ENCODE data around the gene ADGRD1.

Gene ADGRD1

DNA sequence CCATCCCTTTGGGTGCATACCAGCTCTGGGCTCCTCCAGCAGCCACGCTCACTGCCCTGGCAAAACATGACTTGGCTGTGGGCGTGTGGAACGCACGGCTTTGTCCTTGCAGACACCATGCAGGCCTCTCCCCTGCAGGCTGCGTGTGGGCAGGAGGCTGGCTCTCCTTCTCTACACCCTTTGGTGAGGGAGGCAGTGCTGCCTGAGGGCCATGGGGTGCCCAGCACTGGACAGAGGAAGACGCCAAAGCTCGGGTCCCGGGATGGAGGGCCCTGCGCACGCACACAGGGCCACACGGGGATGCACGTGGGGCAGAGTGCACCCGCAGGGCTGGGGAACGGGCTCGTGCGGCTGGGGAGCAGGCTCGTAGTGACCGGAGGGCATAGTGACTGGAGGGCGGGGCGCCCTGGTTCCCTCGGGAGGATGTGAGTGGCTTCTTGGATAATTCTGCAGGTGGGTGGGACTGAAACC lies 89.7 kb downstream of the ADGRD1 start:
- H3K4me1 ChIP-seq (ENCODE audit: insufficient read depth, low read length): no peaks in the 10 kb centered on the region
- peaks cover 32% of the 10 kb centered on the region for H3K27me3 ChIP-seq (ENCODE audit: insufficient read depth, low read length)
- H3K9me3 ChIP-seq (ENCODE audit: low read length): no peaks in the 10 kb centered on the region
- no peak overlapping the region for H2AFZ ChIP-seq (ENCODE audit: low read depth, low read length)
- no peak overlapping the region for H3K4me3 ChIP-seq (ENCODE audit: low read length)
- H3K36me3 ChIP-seq (ENCODE audit: insufficient read depth, low read length): no peaks in the 10 kb centered on the region

DNA sequence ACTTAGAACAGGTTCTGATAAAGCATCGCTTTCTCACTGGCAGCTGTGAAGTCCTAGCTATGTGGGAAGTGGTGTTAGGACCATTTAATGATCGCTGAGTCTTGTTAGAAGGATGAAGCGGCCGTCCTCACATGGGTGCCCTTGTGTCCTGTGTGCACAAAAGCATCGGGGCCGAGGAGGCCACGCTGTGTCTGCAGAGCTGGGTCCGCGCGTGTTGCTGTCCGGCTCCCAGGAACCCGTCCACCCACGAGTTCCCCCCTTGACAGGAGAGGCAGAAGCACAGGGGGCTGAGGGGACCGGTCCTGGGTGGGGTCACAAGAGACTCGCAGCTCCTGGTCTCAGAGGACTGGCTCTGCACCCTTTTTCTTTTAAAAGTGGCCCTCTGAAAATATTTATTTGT lies 90.4 kb downstream of the ADGRD1 start:
- Histone ChIP-seq H3K4me1 (ENCODE audit: insufficient read depth, low read length) (no peaks in the 10 kb centered on the region), H3K36me3 (ENCODE audit: insufficient read depth, low read length) (no peaks in the 10 kb centered on the region), H3K27me3 (ENCODE audit: insufficient read depth, low read length) (peaks cover 32% of the 10 kb centered on the region), H3K9me3 (ENCODE audit: low read length) (no peaks in the 10 kb centered on the region), H3K4me3 (ENCODE audit: low read length) (no peak overlapping the region), H2AFZ (ENCODE audit: low read depth, low read length) (no peak overlapping the region)

DNA sequence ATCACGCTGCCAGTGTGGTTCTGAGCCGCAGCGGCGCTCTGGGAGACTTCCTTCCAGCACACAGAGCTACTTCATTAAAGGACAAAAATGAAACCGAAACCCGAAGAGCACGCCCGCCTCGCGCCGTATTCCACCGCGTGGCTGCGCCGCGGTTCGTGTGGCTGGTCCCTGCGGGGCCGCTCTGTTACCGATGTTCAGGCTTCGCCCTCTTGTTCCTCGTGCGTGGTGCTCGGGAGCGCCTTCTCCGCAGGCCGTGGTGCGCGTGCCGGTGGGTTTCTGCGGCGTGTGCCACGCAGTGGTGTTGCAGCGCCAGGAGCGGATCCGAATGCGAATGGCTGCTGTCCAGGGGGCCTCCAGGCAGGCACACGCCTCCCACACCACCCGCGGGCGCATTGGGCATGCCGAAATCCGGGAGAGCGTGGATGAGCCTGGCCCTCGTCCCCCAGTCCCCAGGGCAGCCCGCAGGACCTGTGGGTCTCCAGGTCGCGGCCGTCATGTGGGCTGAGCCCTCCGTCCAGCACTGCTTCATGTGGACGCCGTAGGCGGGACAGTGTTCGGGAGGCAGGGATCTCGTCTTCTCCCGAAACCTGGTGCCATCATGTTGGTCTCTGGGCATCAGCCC lies 91.2 kb downstream of the ADGRD1 start:
- Histone ChIP-seq H3K9me3 (ENCODE audit: low read length) (no peaks in the 10 kb centered on the region), H3K27me3 (ENCODE audit: insufficient read depth, low read length) (peaks cover 32% of the 10 kb centered on the region), H3K4me3 (ENCODE audit: low read length) (no peak overlapping the region), H3K36me3 (ENCODE audit: insufficient read depth, low read length) (no peaks in the 10 kb centered on the region), H3K4me1 (ENCODE audit: insufficient read depth, low read length) (no peaks in the 10 kb centered on the region), H2AFZ (ENCODE audit: low read depth, low read length) (no peak overlapping the region)

DNA sequence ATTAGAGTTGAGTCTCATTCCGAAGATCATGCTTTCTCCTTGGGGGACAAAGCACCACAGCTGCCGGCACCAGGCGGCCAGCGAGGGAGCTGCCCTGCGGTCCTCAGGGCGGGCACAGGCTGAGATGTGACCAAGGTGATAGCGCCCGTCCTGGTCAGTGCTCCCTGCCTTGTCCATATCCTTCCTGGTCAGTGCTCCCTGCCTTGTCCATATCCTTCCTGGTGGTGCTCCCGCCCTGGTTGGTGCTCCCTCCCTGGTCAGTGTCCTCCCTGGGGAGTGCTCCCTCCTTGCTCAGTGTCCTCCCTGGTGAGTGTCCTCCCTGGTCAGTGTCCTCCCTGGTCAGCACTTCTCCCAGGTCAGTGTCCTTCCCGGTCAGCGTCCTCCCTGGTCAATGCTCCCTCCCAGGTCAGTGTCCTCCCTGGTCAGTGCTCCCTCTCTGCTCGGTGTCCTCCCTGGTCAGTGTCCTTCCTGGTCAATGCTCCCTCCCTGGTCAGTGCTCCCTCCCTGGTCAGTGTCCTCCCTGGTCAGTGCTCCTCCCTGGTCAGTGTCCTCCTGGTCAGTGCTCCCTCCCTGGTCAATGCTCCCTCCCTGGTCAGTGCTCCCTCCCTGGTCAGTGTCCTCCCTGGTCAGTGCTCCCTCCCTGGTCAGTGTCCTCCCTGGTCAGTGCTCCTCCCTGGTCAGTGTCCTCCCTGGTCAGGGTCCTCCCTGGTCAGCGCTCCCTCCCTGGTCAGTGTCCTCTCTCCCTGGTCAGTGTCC lies 92.2 kb downstream of the ADGRD1 start:
- H3K9me3 ChIP-seq (ENCODE audit: low read length): no peaks in the 10 kb centered on the region
- H3K4me3 ChIP-seq (ENCODE audit: low read length): no peak overlapping the region
- no peak overlapping the region for H2AFZ ChIP-seq (ENCODE audit: low read depth, low read length)
- H3K36me3 ChIP-seq (ENCODE audit: insufficient read depth, low read length): no peaks in the 10 kb centered on the region
- H3K27me3 ChIP-seq (ENCODE audit: insufficient read depth, low read length): peaks cover 25% of the 10 kb centered on the region
- no peaks in the 10 kb centered on the region for H3K4me1 ChIP-seq (ENCODE audit: insufficient read depth, low read length)

DNA sequence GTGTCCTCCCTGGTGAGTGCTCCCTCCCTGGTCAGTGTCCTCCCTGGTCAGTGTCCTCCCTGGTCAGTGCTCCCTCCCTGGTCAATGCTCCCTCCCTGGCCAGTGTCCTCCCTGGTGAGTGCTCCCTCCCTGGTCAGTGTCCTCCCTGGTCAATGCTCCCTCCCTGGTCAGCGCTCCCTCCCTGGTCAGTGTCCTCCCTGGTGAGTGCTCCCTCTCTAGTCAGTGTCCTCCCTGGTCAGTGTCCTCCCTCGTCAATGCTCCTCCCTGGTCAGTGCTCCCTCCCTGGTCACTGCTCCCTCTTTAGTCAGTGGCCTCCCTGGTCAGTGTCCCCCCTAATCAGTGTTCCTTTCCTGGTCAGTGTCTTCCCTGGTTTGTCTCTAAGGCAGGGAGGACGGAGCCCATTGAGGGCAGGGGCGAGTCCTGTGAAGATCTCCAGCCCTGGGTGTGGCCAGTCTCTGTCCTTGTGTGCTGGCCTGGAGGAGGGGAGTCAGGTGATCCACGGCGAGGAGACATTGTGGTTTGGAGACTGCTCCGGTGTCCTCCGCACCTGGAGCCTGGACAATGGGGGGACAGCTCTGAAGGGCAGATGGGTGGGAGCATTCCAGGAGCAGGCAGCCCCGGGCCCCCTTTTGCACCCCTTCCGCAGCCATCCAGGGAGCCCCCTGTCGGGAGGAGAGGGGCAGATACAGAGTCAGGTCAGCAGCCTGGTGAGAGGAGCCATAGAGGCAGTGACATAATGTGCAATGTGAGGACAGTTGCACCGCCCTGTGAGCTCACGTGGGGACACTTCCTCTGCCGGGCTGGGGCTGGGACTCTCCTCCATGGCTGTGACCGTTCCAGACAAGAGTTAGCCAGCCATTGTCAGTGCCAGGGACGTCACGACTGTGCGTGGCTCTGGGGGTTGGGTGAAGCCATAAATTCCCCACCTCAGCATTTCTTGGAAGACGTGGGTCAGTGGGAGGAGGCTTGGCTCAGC lies 93.4 kb downstream of the ADGRD1 start:
- Histone ChIP-seq H3K36me3 (ENCODE audit: insufficient read depth, low read length) (no peaks in the 10 kb centered on the region), H3K4me1 (ENCODE audit: insufficient read depth, low read length) (no peaks in the 10 kb centered on the region), H2AFZ (ENCODE audit: low read depth, low read length) (no peak overlapping the region), H3K4me3 (ENCODE audit: low read length) (no peak overlapping the region), H3K9me3 (ENCODE audit: low read length) (no peaks in the 10 kb centered on the region), H3K27me3 (ENCODE audit: insufficient read depth, low read length) (peaks cover 16% of the 10 kb centered on the region)

DNA sequence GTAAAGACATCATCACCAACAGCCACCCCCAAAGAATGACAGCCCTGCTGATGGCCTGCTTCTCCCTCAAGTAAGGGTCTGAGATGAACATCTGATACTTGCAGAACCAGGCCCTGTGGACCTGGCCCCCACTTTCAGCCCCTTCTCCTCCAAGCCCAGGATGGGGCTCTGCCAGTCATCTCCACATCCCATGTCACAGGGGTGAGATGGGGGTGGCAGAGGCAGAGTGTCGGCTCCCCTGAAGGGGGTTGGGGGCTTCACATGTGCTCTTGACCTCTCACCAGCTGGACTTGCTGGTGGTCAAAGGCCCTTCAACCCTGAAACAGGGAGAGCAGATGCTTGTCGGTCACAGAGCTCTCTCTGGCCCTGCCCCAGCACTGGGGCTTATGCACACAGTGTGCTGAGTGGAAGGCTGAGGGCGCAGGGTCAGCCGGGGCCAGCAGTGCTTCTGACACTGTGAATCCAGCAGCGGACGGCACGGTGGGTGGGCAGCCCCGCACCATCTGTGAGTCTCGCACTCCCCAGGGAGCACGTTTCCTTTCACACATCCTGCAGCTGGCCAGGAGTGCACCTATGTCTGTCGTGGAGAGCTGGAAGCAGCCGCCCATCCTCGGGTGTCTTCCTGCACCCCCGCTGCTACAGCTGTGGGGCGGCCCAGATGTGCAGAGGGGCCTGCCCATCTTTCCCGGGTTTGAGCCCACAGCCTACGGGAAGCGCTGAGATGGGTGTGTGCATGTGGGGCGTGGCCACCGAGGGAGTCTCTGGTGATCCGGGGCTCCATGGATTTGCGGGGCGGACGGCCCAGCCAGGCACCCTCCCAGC lies 94.3 kb downstream of the ADGRD1 start:
- Histone ChIP-seq H3K4me3 (ENCODE audit: low read length) (no peak overlapping the region), H2AFZ (ENCODE audit: low read depth, low read length) (no peak overlapping the region), H3K9me3 (ENCODE audit: low read length) (no peaks in the 10 kb centered on the region), H3K4me1 (ENCODE audit: insufficient read depth, low read length) (no peaks in the 10 kb centered on the region), H3K27me3 (ENCODE audit: insufficient read depth, low read length) (peaks cover 14% of the 10 kb centered on the region), H3K36me3 (ENCODE audit: insufficient read depth, low read length) (no peaks in the 10 kb centered on the region)

DNA sequence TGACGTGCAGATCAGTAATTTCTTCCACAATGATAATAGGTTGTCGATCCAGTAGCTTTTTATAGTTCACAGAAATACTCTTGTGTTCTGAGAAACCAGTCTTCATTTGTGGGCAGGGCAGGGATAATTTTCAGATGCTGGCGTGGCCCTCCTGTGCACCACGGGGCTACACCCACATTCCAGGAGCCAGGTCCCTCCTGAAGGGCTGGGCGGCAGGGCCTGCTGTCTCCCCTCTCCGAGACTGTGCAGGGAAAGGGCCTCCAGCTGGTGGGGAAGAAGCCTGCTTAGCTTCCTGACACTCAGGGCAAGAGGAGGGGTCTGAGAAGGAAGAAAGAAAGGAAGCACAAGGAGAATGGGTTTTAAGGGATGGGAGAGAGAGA lies 94.9 kb downstream of the ADGRD1 start:
- Histone ChIP-seq H3K4me1 (ENCODE audit: insufficient read depth, low read length) (no peaks in the 10 kb centered on the region), H3K9me3 (ENCODE audit: low read length) (no peaks in the 10 kb centered on the region), H2AFZ (ENCODE audit: low read depth, low read length) (no peak overlapping the region), H3K4me3 (ENCODE audit: low read length) (no peak overlapping the region), H3K27me3 (ENCODE audit: insufficient read depth, low read length) (peaks cover 9% of the 10 kb centered on the region), H3K36me3 (ENCODE audit: insufficient read depth, low read length) (no peaks in the 10 kb centered on the region)

DNA sequence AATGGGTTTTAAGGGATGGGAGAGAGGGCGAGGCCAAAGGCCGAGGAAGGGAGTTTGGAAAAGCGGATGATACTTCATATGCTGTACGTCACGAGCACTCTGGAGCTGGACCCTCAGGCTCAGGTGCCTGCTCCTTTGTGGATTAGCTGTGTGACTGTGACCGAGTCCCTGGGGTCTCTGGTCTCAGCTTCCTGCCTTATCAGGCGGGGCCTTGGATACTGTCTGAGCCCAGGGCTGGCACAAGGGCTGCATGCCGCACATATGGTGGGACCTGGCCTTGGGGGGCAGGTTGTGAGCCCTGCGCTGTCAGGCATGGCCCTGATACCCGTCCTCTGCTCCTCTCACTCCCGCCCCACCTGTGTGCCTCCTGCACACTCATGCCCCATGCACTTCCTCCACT lies 95.3 kb downstream of the ADGRD1 start:
- Histone ChIP-seq H3K27me3 (ENCODE audit: insufficient read depth, low read length) (peaks cover 11% of the 10 kb centered on the region), H3K4me3 (ENCODE audit: low read length) (no peak overlapping the region), H3K36me3 (ENCODE audit: insufficient read depth, low read length) (no peaks in the 10 kb centered on the region), H3K9me3 (ENCODE audit: low read length) (no peaks in the 10 kb centered on the region), H2AFZ (ENCODE audit: low read depth, low read length) (no peak overlapping the region), H3K4me1 (ENCODE audit: insufficient read depth, low read length) (no peaks in the 10 kb centered on the region)

DNA sequence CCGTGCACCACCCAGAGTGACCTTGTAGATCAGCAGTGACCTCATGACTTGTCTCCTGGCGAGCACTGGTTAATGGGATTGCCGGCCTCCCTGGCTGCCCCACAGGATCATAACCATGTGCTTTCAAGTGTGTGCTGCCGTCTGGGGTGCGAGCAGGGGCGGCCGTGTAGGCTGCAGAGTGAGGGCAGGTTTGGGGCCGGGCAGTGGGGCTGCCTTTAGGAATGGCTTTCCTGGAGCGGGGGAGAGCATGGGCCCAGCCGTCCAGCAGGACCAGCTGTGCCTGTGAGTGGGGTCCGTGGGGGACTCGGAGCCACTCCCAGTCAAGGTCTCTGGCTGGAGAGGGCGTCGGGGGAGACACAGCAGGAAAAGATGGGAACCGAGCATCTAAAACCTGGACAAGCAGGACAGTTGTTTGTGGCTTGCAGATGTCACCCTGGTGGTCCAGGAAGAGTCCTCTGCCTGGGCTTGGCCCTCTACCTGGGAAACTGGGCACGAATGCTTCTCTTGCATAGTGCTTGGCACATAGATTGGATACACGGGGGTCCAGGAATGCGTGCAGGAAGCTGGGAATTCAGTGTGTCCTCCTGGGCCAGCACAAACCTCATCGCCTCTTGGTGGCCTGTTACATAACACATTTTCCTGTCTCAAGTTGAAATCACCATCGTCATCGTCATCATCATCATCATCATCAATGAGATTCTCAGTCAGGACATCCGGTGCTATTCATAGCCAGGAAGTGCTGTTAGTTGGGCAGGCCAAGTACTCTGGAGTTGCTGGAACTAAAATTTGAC lies 96.0 kb downstream of the ADGRD1 start:
- no peaks in the 10 kb centered on the region for H3K4me1 ChIP-seq (ENCODE audit: insufficient read depth, low read length)
- H3K4me3 ChIP-seq (ENCODE audit: low read length): no peak overlapping the region
- H3K27me3 ChIP-seq (ENCODE audit: insufficient read depth, low read length): peaks cover 19% of the 10 kb centered on the region
- H3K9me3 ChIP-seq (ENCODE audit: low read length): no peaks in the 10 kb centered on the region
- H3K36me3 ChIP-seq (ENCODE audit: insufficient read depth, low read length): no peaks in the 10 kb centered on the region
- H2AFZ ChIP-seq (ENCODE audit: low read depth, low read length): no peak overlapping the region

DNA sequence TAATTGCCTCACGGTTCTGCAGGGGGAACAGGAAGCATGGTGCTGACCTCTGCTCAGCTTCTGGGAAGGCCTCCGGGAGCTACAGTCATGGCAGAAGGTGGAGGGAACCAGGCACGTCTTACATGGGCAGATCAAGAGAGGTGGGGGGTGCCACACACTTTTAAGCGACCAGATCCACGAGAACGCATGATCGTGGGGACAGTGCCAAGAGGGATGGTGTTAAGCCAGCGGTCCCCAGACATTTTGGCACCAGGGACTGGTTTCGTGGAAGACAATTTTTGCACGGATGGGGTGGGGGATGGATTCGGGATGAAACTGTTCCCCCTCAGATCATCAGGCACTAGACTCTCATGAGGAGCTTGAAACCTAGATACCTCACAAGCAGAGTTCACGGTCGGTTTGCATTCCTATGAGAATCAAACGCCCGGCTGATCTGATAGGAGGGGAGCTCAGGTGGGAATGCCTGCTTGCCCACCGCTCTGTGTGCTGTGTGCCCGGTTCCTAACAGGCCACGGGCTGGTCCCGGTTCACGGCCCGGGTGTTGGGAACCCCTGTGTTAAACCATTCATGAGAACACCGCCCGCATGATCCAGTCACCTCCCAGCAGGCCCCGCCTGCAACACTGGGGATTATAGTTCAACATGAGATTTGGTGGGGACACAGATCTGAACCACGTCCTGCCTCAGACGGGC lies 96.9 kb downstream of the ADGRD1 start:
- no peak overlapping the region for H3K4me3 ChIP-seq (ENCODE audit: low read length)
- H3K9me3 ChIP-seq (ENCODE audit: low read length): no peaks in the 10 kb centered on the region
- H3K27me3 ChIP-seq (ENCODE audit: insufficient read depth, low read length): peaks cover 25% of the 10 kb centered on the region
- H3K36me3 ChIP-seq (ENCODE audit: insufficient read depth, low read length): no peaks in the 10 kb centered on the region
- no peak overlapping the region for H2AFZ ChIP-seq (ENCODE audit: low read depth, low read length)
- H3K4me1 ChIP-seq (ENCODE audit: insufficient read depth, low read length): no peaks in the 10 kb centered on the region

DNA sequence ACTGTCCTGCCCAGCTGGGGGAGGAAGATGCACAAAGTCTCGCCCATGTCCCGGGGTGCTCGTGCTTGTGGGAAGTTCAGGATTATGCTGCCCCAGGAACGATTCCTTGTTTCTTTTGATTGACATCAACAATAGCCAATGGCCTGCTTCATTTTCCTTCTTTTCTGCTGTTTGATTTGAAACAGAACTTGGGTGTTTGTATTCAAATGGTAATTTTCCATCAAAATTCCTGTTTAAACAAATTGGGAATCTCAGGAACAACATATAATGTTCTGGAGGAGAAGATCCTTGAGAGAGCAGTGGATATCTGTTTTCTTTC lies 97.4 kb downstream of the ADGRD1 start:
- Histone ChIP-seq H3K9me3 (ENCODE audit: low read length) (no peaks in the 10 kb centered on the region), H3K4me3 (ENCODE audit: low read length) (no peak overlapping the region), H2AFZ (ENCODE audit: low read depth, low read length) (no peak overlapping the region), H3K4me1 (ENCODE audit: insufficient read depth, low read length) (no peaks in the 10 kb centered on the region), H3K36me3 (ENCODE audit: insufficient read depth, low read length) (no peaks in the 10 kb centered on the region), H3K27me3 (ENCODE audit: insufficient read depth, low read length) (peaks cover 25% of the 10 kb centered on the region)
